ENCODE data around the gene SCARB1.

SCARB1 gene

DNA sequence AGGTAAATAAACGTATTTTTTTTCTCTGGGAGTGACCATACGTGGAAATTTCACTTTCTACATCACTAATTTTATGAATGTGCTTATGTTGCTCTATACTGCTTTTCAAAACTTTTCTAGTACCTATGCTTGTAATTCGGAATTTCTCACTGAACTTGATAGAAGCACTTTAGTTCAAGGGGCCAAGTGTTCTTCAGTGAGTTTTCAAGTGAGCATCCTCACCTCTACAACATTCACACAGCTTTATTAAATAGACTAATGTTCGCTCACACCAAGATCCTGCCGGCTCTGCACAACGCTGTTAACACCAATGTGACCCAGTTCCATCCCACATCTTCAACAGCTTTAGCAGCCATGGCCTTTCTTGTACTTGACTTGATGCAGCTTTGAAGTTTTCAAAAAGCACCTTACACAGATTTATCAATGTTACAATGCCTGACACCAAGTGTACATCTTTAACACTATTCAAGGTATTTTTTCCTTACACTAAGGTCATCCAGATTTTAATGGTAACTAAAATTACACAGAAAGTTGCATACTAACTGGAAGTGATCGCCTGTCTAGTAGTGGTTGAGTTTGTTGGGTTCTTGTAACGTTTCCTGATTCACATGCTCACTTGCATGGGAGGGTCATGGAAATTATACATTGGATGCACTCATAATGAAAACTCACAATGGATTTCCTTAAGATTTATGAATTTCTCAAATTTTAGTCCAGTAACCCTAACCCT is 46.3 kb upstream of the SCARB1 start:
- Histone ChIP-seq H3K4me1 (ENCODE audit: control insufficient read depth, low read length) (peaks cover 46% of the 10 kb centered on the region), H3K36me3 (ENCODE audit: control insufficient read depth, low read length) (peaks cover 41% of the 10 kb centered on the region), H3K9me2 (replicated peaks; ENCODE audit: control insufficient read depth, low read length) (no peaks in the 10 kb centered on the region), H3K9me3 (ENCODE audit: control insufficient read depth, insufficient read depth, low read length) (no peaks in the 10 kb centered on the region), H3K4me2 (ENCODE audit: low read length) (peak overlapping the region; percentile 12; the same call in 1 of the 2 replicates), H4K20me1 (ENCODE audit: control insufficient read depth, insufficient read depth, low read depth, low read length) (peaks cover 26% of the 10 kb centered on the region), H3K4me3 (ENCODE audit: low read length) (0 out of 2 replicates have a peak overlapping the region, but pooled peaks have one; percentile 18), H3K27me3 (ENCODE audit: control insufficient read depth, low read length) (no peaks in the 10 kb centered on the region; the same call in 1 of the 2 replicates), H3F3A (ENCODE audit: control insufficient read depth, insufficient read depth) (peaks cover 58% of the 10 kb centered on the region), H3K79me2 (ENCODE audit: control insufficient read depth, low read length) (peaks cover 36% of the 10 kb centered on the region), H3K27ac (ENCODE audit: low read depth, low read length) (no peak overlapping the region)
- TF ChIP-seq, protein P1, sequence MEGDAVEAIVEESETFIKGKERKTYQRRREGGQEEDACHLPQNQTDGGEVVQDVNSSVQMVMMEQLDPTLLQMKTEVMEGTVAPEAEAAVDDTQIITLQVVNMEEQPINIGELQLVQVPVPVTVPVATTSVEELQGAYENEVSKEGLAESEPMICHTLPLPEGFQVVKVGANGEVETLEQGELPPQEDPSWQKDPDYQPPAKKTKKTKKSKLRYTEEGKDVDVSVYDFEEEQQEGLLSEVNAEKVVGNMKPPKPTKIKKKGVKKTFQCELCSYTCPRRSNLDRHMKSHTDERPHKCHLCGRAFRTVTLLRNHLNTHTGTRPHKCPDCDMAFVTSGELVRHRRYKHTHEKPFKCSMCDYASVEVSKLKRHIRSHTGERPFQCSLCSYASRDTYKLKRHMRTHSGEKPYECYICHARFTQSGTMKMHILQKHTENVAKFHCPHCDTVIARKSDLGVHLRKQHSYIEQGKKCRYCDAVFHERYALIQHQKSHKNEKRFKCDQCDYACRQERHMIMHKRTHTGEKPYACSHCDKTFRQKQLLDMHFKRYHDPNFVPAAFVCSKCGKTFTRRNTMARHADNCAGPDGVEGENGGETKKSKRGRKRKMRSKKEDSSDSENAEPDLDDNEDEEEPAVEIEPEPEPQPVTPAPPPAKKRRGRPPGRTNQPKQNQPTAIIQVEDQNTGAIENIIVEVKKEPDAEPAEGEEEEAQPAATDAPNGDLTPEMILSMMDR (IDR thresholded peaks at IDR 0.05; ENCODE audit: low read depth, low read length, poor library complexity, severe bottlenecking) = no peak
- no peak for TF ChIP-seq EZH2phosphoT487 (IDR thresholded peaks at IDR 0.05; ENCODE audit: borderline replicate concordance, low read length)

DNA sequence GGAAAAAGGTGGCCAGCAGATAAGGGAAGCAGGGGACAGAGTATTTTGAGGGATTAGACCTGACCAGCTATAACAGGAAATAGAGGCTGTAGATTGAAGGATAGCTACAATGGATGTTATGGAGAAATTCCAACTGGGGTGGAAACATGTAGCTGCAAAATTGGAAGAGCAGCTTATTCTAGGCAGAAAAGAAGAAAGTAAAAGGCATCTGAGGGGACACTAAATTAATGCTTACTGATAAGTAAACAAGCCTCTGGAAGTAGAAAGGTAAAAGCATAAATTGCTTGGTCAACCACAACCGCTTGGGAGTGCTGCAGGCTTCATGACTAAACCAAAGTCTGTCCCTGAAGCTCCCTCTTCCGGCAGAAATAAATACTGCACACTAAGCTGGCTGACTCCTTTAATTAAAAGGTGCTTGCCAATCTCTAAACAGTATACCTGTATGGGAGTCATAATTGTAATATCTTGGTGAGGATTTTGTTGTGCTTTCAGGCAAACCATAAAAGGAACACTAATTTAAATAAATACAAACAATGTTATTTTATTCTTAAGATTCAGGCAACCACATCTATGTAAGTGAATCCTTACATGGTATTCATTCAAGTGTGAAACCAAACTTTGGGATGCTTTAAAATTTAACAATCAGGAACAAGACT is 43.1 kb upstream of the SCARB1 start:
- Histone ChIP-seq H3K79me2 (ENCODE audit: control insufficient read depth, low read length) (peaks cover 11% of the 10 kb centered on the region), H3K27me3 (ENCODE audit: control insufficient read depth, low read length) (no peaks in the 10 kb centered on the region), H3K36me3 (ENCODE audit: control insufficient read depth, low read length) (peaks cover 18% of the 10 kb centered on the region), H3K4me2 (ENCODE audit: low read length) (peak overlapping the region; percentile 78), H3K4me3 (ENCODE audit: low read length) (peak overlapping the region; percentile 54), H3K9me3 (ENCODE audit: control insufficient read depth, insufficient read depth, low read length) (no peaks in the 10 kb centered on the region), H3K4me1 (ENCODE audit: control insufficient read depth, low read length) (peaks cover 61% of the 10 kb centered on the region), H3K9me2 (replicated peaks; ENCODE audit: control insufficient read depth, low read length) (no peaks in the 10 kb centered on the region), H3F3A (ENCODE audit: control insufficient read depth, insufficient read depth) (peaks cover 63% of the 10 kb centered on the region), H3K27ac (ENCODE audit: low read depth, low read length) (peak overlapping the region; percentile 41), H4K20me1 (ENCODE audit: control insufficient read depth, insufficient read depth, low read depth, low read length) (peaks cover 15% of the 10 kb centered on the region)
- TF ChIP-seq, protein P1 (IDR thresholded peaks at IDR 0.05; ENCODE audit: low read depth, low read length, poor library complexity, severe bottlenecking) = peak; percentile 100
- TF ChIP-seq EZH2phosphoT487 (IDR thresholded peaks at IDR 0.05; ENCODE audit: borderline replicate concordance, low read length) = no peak

DNA sequence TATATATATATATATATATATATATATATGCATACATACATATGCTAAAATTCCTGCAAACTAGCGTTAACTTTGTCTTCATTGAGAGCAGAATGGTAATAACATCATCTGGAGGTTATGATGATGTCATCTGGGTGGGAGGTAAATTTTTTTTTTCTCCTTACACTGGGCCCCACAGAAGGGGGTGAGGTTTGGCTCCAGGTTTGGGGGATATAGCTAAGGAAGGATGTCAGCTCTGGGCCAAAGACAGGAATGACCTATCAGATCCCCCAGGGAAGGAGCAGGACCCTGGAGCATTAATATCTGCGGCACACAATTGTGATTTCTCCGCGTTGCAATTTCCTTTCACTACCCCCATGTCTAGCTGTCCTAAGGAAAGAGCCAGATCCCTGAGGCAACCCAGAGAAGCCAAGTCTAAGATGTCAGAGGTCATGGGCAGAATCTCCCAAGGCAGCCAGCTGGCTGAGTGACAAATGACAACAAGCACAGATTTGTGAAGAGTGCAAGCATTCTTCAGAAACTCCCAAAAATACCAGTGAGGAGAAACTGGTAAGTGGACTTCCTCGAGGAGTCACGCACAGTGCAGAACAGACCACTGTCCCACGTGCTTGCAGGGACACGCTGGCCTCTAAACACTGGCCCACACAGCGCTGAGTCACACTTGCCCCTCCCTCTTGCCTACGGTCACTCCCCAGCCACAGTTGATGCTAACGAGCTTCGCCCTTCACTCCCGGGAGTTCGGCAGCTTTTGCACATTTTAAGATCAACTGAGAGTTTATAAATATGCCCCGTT is 40.8 kb upstream of the SCARB1 start:
- Histone ChIP-seq H3K9me2 (replicated peaks; ENCODE audit: control insufficient read depth, low read length) (no peaks in the 10 kb centered on the region), H3K27ac (ENCODE audit: low read depth, low read length) (no peak overlapping the region), H3K27me3 (ENCODE audit: control insufficient read depth, low read length) (no peaks in the 10 kb centered on the region), H3K4me3 (ENCODE audit: low read length) (no peak overlapping the region), H3K4me1 (ENCODE audit: control insufficient read depth, low read length) (peaks cover 68% of the 10 kb centered on the region), H3K9me3 (ENCODE audit: control insufficient read depth, insufficient read depth, low read length) (no peaks in the 10 kb centered on the region), H3K4me2 (ENCODE audit: low read length) (peak overlapping the region; percentile 49), H3K79me2 (ENCODE audit: control insufficient read depth, low read length) (no peaks in the 10 kb centered on the region), H3F3A (ENCODE audit: control insufficient read depth, insufficient read depth) (peaks cover 45% of the 10 kb centered on the region), H4K20me1 (ENCODE audit: control insufficient read depth, insufficient read depth, low read depth, low read length) (no peaks in the 10 kb centered on the region), H3K36me3 (ENCODE audit: control insufficient read depth, low read length) (no peaks in the 10 kb centered on the region)
- TF ChIP-seq, protein P1 (IDR thresholded peaks at IDR 0.05; ENCODE audit: low read depth, low read length, poor library complexity, severe bottlenecking) = no peak
